Loucy (cell line): ENCODE measurements around the gene TMPRSS11A.

Source experiments
- H2AFZ ChIP-seq: fragments of 200-600 bp; sonication (generic); 2 replicates; pipeline ENCODE4 v1.6.0; 2016; ENCODE audit warnings: antibody characterized with exemption, mild to moderate bottlenecking, low read length, moderate library complexity
- H3F3A ChIP-seq: fragments of 200-600 bp; 2 replicates; pipeline ENCODE4 v1.6.0; 2016; ENCODE audit warnings: antibody characterized with exemption, low read depth, mild to moderate bottlenecking
- H3K27me3 ChIP-seq: fragments of 200-600 bp; sonication (generic); 2 replicates; pipeline ENCODE4 v1.6.1; 2014; ENCODE audit warnings: low read length, mild to moderate bottlenecking; ENCODE audit not compliant: insufficient read depth, poor library complexity, severe bottlenecking
- H3K36me3 ChIP-seq: fragments of 200-600 bp; sonication (generic); 2 replicates; pipeline ENCODE4 v1.6.1; 2016; ENCODE audit warnings: low read length; ENCODE audit not compliant: insufficient read depth
- H3K4me1 ChIP-seq: fragments of 200-600 bp; sonication (generic); 2 replicates; pipeline ENCODE4 v1.5.1; 2014; ENCODE audit warnings: low read length, mild to moderate bottlenecking; ENCODE audit not compliant: insufficient read depth, poor library complexity, severe bottlenecking
- H3K4me2 ChIP-seq: fragments of 200-600 bp; sonication (generic); 2 replicates; pipeline ENCODE4 v1.6.0; 2014; ENCODE audit warnings: antibody characterized with exemption, low read length, low read depth, mild to moderate bottlenecking; ENCODE audit not compliant: poor library complexity, severe bottlenecking
- H3K4me3 ChIP-seq: fragments of 200-600 bp; sonication (generic); 2 replicates; pipeline ENCODE4 v1.5.1; 2014; ENCODE audit warnings: low read length, mild to moderate bottlenecking, mixed read lengths; ENCODE audit not compliant: poor library complexity, severe bottlenecking
- H3K79me2 ChIP-seq: fragments of 200-600 bp; sonication (generic); 2 replicates; pipeline ENCODE4 v1.6.1; 2014; ENCODE audit warnings: low read length; ENCODE audit not compliant: insufficient read depth
- H3K9ac ChIP-seq: fragments of 200-600 bp; sonication (generic); 2 replicates; pipeline ENCODE4 v1.6.0; 2014; ENCODE audit warnings: mild to moderate bottlenecking, low read depth, low read length, moderate library complexity; ENCODE audit not compliant: poor library complexity, severe bottlenecking
- H3K9me2 ChIP-seq: fragments of 200-600 bp; sonication (generic); replicated peaks from 2 replicates; pipeline ENCODE4 v1.6.1; 2016; ENCODE audit warnings: low read depth, low read length, mixed read lengths
- H3K9me3 ChIP-seq: fragments of 200-600 bp; sonication (generic); 2 replicates; pipeline ENCODE4 v1.6.1; 2014; ENCODE audit warnings: mild to moderate bottlenecking, antibody characterized with exemption, low read length, low read depth; ENCODE audit not compliant: insufficient read depth
- H4K20me1 ChIP-seq: fragments of 200-600 bp; sonication (generic); 2 replicates; pipeline ENCODE4 v1.6.0; 2014; ENCODE audit warnings: antibody characterized with exemption, low read length, mild to moderate bottlenecking; ENCODE audit not compliant: insufficient read depth, poor library complexity, severe bottlenecking
- CTCF ChIP-seq: fragments of 200-600 bp; sonication (generic); conservative IDR thresholded peaks from 2 replicates; pipeline ENCODE4 v1.5.1; 2014; ENCODE audit warnings: mild to moderate bottlenecking, antibody characterized with exemption, low read length
- EZH2phosphoT487 ChIP-seq: fragments of 200-600 bp; IDR thresholded peaks from 2 replicates; pipeline ENCODE4 v1.6.1; 2018; ENCODE audit warnings: antibody characterized with exemption, mild to moderate bottlenecking, moderate library complexity, borderline replicate concordance

TMPRSS11A gene

GRCh38 chr4:67891645-67892044, 71.6 kb downstream of the TMPRSS11A start:
- no peaks in the 10 kb centered on the region for H3K79me2 ChIP-seq
- TF ChIP-seq CTCF (no peak), EZH2phosphoT487 (no peak)
- H3K4me2 ChIP-seq: no peak overlapping the region
- no peak overlapping the region for H2AFZ ChIP-seq
- no peaks in the 10 kb centered on the region for H3K4me1 ChIP-seq
- no peak overlapping the region for H3K9ac ChIP-seq
- no peaks in the 10 kb centered on the region for H3K27me3 ChIP-seq
- H4K20me1 ChIP-seq: no peaks in the 10 kb centered on the region
- no peaks in the 10 kb centered on the region for H3K9me2 ChIP-seq
- no peaks in the 10 kb centered on the region for H3K9me3 ChIP-seq
- H3F3A ChIP-seq: no peaks in the 10 kb centered on the region
- no peaks in the 10 kb centered on the region for H3K36me3 ChIP-seq
- no peak overlapping the region for H3K4me3 ChIP-seq

- H3K27me3 ChIP-seq: no peaks in the 10 kb centered on the region
- H4K20me1 ChIP-seq: no peaks in the 10 kb centered on the region
- no peak overlapping the region for H3K4me2 ChIP-seq
- H3K4me1 ChIP-seq: no peaks in the 10 kb centered on the region
- no peak overlapping the region for H3K9ac ChIP-seq
- H3K9me2 ChIP-seq: no peaks in the 10 kb centered on the region
- H3K9me3 ChIP-seq: no peaks in the 10 kb centered on the region
- H3K79me2 ChIP-seq: no peaks in the 10 kb centered on the region
- no peaks in the 10 kb centered on the region for H3K36me3 ChIP-seq
- no peak overlapping the region for H3K4me3 ChIP-seq
- H3F3A ChIP-seq: no peaks in the 10 kb centered on the region
- H2AFZ ChIP-seq: no peak overlapping the region
- TF ChIP-seq EZH2phosphoT487 (no peak), CTCF (no peak)
Measured at GRCh38 chr4:67886281-67886680, 77.0 kb downstream of the TMPRSS11A start.

GRCh38 chr4:67885762-67886161, 77.5 kb downstream of the TMPRSS11A start:
- Histone ChIP-seq H3K9ac (no peak overlapping the region), H2AFZ (no peak overlapping the region), H3K9me3 (no peaks in the 10 kb centered on the region), H3K9me2 (no peaks in the 10 kb centered on the region), H4K20me1 (no peaks in the 10 kb centered on the region), H3K36me3 (no peaks in the 10 kb centered on the region), H3K4me1 (no peaks in the 10 kb centered on the region), H3K79me2 (no peaks in the 10 kb centered on the region), H3K27me3 (no peaks in the 10 kb centered on the region), H3F3A (no peaks in the 10 kb centered on the region), H3K4me3 (no peak overlapping the region), H3K4me2 (no peak overlapping the region)
- no peak for TF ChIP-seq EZH2phosphoT487
- TF ChIP-seq CTCF: no peak
